HG02798 (cell line): ENCODE data around the gene LTBP3.

ENCODE experiments used
- ATAC-seq: cut with Tn5 transposase; IDR thresholded peaks from one replicate; pipeline ENCODE4 v1.9.1; 2021; ENCODE audit warnings: mild to moderate bottlenecking; ENCODE audit not compliant: unreplicated experiment, poor library complexity

The LTBP3 gene

GRCh38 chr11:65586247-65586630, 28.1 kb upstream of the LTBP3 start:
- ATAC-seq = no peak

DNA sequence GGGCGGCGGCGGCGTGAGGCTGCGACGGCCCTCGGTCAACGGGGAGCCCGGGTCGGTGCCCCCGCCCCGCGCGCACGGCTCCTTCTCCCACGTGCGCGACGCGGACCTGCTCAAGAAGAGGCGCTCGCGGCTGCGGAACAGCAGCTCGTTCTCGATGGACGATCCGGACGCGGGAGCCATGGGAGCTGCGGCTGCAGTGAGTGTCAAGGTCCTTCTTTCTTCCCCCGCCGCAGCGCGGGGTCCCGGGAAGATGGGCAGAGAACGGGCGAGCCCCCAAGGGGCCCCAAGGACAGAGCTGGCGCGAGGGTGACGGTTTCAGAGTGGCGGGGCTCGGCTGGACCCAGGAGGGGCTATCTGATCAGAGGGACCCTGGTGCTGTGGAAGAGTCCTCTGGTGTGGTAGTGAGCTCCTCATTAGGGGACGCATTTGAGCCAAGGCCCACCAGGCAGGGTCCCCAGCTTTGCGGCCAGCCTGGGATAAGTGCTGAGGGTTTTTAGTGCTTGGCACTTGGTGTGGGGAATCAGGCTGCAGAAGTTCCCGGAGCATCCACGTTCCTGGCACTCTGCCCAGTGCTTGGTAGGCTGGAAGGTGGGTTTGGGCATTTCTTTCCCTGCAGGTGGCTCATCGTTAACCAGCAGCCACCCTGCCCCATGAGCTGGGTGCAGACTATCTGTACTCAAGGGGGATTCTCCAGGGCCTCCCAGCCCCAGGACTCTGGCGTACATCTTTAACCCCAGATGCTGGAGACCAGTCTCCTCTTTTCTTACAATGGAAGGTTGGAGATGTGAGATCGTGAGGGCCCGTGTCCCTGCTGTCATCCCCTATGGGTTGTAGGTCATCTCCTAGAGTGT, 27.5 kb upstream of the LTBP3 start:
- no peak for ATAC-seq

DNA sequence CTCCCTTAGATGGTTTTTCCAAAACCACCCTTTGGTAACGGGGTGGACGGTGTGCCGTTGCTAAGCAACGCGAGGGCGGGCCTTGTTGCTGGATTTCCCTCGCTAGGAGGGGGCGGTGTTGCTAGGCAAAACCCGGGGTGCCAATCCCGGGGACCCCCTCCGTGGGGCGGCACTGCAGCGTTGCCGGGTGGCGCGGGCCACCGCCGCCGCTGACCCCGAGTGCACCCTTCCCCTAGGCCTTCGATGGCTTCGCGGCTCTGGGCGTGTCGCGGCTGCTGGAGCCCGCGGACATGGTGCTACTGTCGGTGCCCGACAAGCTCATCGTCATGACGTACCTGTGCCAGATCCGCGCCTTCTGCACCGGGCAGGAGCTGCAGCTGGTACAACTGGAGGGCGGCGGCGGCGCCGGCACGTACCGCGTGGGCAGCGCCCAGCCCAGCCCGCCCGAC, 26.6 kb upstream of the LTBP3 start:
- ATAC-seq = no peak

DNA sequence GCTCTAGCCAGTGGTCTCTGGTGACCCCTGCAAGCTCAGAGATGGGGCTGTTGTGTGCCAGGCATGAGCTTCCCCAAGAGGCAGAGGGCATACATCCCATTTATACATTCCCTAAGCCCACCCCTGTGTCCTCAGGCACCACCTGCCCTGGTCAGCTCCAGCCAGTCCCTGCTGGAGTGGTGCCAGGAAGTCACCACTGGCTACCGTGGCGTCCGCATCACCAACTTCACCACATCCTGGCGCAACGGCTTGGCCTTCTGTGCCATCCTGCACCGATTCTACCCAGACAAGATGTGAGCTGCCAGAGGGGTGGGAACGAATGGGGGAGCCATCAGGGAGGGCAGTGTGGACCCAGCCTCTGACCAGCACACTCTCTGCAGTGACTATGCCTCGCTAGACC, 25.9 kb upstream of the LTBP3 start:
- ATAC-seq = no peak

GRCh38 chr11:65583589-65583988, 25.4 kb upstream of the LTBP3 start:
- no peak for ATAC-seq

- ATAC-seq = no peak
These were observed 23.8 kb upstream of the LTBP3 start for GRCh38 chr11:65581928-65582327.

- no peak for ATAC-seq
These were observed 22.6 kb upstream of the LTBP3 start for GRCh38 chr11:65580756-65581155.

GRCh38 chr11:65580031-65580692, 22.0 kb upstream of the LTBP3 start:
- no peak for ATAC-seq

DNA sequence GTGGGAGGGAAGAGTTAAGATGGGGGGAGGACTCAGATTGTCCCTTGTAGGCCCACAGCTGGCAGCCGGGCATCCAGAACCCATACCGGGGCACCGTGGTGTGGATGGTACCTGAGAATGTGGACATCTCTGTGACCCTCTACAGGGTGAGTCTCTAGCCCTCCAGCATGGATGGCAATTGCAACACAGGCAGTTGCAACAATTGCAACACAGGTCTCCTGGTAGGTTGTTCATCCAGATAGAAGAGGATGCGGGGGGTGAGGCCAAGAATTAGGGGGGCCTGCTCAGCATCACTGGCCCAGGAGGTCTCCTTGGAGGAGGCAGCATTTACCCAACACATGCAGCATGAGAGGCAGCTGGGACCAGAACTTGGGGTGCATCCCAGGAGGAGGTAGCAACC, 21.1 kb upstream of the LTBP3 start:
- ATAC-seq = no peak

DNA sequence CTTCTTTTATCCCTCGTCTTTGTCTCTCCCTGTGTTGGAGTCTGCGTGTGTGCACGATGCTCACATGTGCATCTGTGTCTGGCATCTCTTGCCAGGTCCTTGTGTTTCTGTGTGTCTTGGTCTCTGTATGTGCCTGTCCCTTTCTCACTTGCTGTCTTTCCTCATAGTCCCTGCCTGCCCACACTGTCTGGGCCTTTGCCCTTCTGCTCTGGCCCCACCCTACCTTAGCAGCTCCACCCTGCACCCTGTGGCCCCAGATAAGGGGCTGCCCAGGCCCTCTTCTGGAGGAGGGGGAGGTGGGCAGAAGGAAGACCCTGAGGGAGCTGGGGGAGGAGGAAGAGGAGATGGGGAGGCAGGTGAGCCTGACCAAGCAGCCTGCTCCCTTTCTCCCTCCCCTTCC, 20.5 kb upstream of the LTBP3 start:
- ATAC-seq = no peak

- no peak for ATAC-seq
These were observed 20.0 kb upstream of the LTBP3 start for GRCh38 chr11:65578134-65578533.

- ATAC-seq = no peak
These were observed 19.6 kb upstream of the LTBP3 start for GRCh38 chr11:65577756-65578109.

DNA sequence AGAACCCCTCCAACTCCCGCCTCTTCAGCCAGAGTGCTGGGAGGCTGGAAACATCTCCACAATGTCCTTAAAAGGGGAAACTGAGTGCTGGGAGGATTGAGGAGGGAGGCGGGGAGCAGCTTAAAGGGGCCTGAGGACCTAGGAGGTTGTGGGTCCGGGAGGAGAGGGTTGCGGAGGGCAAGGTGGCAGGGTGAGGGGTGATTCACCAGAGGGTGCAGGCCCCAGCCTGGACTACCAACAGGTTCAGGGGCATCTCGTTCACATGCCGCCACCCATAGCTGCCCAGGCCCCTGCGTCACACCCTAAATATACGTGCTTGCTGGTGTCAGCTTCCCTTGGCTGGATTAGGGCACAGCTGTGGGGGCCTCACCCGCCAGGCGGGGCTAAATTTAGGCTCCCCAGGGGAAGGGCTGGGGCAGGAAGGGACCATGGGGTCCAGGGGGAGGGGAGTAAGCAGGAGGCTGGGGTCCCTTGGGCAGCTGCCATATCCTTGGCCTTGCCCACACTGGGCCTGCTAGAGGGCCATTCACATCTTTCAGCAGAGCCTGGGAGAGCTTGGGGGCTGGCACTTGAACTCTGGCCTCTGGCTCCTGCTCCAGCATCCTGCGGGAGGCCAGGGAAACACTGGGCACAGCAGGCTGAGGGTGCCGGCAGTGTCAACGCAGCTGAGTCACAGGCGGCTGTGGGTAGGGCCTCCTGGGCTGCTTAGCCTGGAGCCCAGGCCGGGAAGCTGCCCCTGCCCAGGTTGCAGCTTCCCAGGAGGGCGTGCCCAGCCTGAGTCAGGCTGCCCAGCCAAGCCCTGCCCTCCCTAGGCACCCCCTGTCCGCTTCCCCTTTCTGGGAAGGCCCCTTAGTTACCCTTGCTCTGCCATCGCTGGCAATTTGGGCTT, 19.0 kb upstream of the LTBP3 start:
- ATAC-seq = no peak

GRCh38 chr11:65576232-65576866, 18.2 kb upstream of the LTBP3 start:
- no peak for ATAC-seq

DNA sequence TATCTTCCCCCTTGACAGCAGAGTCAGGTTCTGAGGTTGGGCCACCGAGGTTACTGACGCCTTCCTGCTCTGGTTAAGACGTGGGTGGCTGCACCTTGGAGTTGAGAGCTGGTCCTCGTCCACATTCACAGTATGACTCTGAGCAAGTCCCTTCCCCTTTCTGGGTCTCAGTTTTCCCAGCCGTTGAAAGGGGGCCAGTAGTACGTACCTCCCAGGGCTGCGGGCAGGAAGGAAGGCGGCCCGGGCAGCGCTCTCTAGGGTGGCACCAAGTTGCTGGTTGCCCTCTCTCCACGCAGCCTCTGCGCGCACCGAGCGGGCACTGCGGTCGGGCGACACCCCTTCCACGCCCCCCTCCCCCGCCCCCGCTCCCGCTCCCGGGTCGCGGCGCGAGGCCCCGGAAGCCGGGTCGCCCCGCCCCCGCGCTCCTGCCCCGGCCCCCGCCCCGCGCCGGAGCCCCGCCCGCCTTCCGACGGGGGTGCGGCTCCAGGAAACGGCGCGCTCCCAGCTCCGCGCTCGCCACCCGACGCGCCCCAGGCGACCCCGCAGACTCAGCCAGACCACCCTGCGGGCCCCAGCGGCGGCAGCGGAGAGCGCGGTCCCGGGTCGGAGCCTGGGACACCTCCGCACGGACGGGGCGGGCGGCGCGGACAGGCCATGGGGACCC, 17.5 kb upstream of the LTBP3 start, which contains the start of gene EHBP1L1:
TSS of gene EHBP1L1 (plus strand) at position 486 of the 664 bp plus-strand sequence. CDS start 250 bp downstream, outside the sequence.
- ATAC-seq = peak; percentile 35

DNA sequence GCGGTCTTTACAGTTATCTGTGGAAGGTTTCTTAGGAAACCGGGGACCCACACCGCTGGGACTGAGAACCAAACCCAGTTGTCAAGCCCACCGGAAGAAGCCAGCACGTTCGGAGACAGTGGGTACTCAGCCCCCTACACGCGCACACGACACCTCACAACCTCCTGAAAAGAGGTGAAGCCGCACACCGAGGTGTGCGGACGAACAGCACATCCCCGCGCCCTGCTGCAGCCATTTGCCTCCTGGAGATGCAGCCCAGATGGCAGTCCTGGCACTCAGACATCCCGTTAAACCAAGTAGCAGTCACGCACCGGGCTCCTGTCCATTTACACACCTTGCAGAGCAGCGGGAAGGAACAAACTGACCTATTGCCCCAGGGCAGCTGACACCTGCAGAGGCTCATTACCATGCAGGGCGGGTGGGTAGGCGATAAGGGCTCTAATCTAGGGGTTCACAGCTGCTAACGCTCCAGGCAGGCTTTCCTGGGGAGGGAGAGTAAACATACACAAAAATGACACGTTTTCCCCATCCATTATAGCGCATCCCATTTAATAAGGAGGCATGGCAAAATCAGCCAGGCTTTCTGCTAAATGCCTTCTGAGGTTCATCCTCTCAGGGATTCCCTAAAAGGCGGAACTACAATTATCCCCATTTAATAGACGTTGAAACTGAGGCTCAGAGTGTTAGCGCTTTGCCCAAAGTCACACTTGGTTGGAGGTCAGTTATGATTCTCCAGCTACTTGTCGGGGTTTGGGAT, 16.8 kb upstream of the LTBP3 start:
- no peak for ATAC-seq

- ATAC-seq = peak; percentile 45
These were observed 16.1 kb upstream of the LTBP3 start for GRCh38 chr11:65574109-65574810.

- ATAC-seq = no peak
These were observed 15.4 kb upstream of the LTBP3 start for GRCh38 chr11:65573391-65574079.
